PFSK-1 (cell line): ENCODE data around the gene DMAC2.

ENCODE experiments used
- POLR2AphosphoS5 ChIP-seq: IDR thresholded peaks from 2 replicates; pipeline ENCODE4 v1.6.1; 2012; ENCODE audit warnings: low read depth, mild to moderate bottlenecking, control low read depth, low read length, moderate library complexity
- REST ChIP-seq, 2 experiments: IDR thresholded peaks; 2 replicates each; pipeline versions ENCODE4 v1.6.1 to v1.8.0; 2011 to 2012; ENCODE audit warnings: low read depth in 2 of 2, low read length in 2 of 2, control low read depth in 1 of 2, inconsistent platforms in 1 of 2, mild to moderate bottlenecking in 1 of 2, moderate library complexity in 1 of 2; ENCODE audit not compliant: insufficient read depth in 1 of 2
- SIN3A ChIP-seq: IDR thresholded peaks from 2 replicates; pipeline ENCODE4 v1.6.1; 2012; ENCODE audit warnings: mild to moderate bottlenecking, low read length, moderate library complexity, borderline replicate concordance; ENCODE audit not compliant: insufficient read depth
- TAF1 ChIP-seq: IDR thresholded peaks from 2 replicates; pipeline ENCODE4 v1.6.1; 2012; ENCODE audit warnings: low read length, control low read depth, borderline replicate concordance; ENCODE audit not compliant: insufficient read depth

DNA sequence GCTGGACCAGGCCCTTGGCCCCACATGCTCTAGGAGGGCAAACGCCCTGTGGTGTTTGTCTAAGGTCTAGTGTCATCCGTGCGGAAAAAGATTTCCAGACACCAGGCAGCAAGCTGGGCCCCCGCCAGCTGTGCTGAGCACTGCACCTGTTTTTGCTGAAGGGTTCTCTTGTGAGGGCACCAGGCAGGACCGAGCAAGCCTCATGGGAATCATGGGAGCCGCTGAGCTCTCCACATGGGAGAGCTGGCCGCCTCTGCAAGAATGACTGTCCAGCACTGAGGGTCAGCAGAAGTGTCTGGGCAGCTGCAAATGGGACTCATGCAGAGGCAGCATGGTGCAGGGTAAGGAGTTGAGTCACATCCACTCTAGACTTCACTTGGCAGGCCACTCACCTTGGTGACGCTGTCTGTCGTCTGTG is 24.5 kb downstream of the DMAC2 start:
- no peak for TF ChIP-seq POLR2AphosphoS5
- TF ChIP-seq REST (IDR thresholded peaks at IDR 0.05; ENCODE audit: insufficient read depth in 1 of 2, low read depth in 2 of 2, low read length in 2 of 2): no peak
- no peak for TF ChIP-seq TAF1
- no peak for TF ChIP-seq SIN3A
